HG03039 (cell line): Measurements from ENCODE around the gene WDR18.

Experiments
- ATAC-seq: cut with Tn5 transposase; IDR thresholded peaks from one replicate; pipeline ENCODE4 v1.9.1; 2021; ENCODE audit warnings: mild to moderate bottlenecking, moderate library complexity; ENCODE audit not compliant: unreplicated experiment

WDR18 gene

DNA sequence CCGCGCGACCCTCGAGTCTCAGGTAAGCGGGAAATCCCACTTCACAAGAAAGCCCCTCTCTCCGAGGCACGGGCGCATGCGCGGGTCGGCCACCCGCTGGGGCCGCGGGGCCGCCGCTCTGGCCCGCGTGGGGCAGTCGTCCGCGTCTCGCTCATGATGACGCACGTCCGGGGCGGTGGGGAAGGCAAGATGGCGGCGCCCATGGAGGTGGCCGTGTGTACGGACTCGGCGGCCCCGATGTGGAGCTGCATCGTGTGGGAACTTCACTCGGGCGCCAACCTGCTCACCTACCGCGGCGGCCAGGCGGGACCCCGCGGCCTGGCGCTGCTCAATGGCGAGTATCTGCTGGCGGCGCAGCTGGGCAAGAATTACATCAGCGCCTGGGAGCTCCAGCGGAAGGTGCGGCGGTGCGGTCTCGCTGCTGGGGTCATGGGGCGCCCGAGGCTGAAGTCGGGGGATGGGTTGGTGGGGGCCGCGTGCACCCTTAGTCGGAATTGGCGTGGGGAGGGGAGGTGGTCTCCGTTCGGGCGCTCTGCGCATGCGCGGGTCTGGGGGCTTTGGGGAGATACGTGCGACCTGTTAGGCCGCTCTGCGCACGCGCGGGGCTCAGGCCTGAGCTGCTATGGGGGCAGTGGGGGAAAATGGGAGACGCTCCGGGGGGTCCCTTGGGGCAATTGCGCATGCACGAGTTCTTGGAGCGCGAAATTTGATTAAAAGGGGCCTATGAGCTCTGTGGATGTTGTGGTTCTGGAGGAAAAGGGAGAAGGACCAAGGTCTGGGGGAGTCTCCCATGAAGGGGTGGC lies at the start of gene WDR18:
TSS of gene WDR18 (plus strand) at position 181 of the 803 bp plus-strand sequence. CDS start at position 190, 9 bp downstream.
- no peak for ATAC-seq

DNA sequence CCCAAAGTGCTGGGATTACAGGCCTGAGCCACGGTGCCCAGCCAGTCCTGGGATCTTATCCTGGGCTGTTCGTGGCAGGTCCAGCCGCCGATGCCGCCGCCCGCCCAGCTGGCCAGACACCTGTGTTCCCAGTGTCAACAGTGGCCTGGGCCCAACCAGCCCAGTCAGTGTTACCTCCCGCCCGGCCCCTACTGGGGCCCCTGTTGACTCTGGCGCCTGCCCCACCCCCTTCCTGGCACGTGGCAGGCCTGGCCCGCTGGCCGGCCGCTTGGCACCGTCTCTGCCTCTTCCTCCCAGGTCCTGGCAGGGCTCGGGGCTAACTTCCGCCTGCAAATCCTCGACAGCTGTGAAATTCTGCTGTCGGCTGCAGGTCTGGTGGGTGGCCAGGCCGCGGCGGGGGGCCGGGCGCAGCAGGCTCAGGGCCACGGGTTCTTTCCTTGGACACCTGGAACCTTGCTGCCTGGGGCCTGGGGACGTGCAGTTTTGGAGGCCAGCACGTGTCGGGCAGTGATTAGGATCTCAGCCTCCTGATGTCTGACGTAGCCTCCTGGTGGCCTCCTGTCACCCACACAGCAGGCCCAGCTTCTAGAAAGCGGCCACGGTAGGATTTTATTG lies 49.2 kb upstream of the WDR18 start:
- no peak for ATAC-seq

DNA sequence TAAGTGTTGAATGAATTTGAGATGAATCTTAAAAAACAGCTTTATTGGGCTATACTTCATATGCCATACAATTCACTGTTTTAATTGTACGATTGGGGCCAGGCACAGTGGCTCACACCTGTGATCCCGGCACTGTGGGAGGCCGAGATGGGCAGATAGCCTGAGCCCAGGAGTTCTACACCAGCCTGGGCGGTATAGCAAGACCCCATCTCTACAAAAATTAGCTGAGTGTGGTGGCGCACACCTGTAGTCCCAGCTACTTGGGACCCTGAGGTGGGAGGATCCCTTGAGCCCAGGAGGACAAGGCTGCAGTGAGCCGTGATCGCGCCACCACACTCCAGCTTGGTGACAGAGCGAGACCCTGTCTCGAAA lies 48.0 kb upstream of the WDR18 start:
- no peak for ATAC-seq

DNA sequence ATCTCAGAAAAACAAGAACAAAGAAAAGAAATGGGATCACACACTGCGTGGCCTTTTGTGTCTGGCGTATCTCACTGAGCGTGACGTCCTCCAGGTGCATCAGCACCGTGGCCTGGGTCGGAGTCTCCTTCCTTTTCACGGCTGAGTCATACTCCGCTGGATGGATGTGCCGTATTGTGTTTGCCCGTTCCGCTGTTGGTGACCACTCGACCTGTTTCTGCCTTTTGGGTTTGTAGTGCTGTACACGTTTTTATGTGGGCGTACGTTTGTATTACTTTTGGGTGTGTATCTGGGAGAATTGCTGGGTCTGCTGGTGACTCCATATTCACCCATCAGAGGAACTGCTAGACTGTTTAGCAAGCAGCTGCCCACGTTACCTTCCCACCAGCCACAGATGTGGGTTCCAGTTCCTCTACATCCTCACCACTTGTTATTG lies 46.9 kb upstream of the WDR18 start:
- no peak for ATAC-seq

GRCh38 chr19:938233-938923 lies 45.8 kb upstream of the WDR18 start:
- no peak for ATAC-seq

DNA sequence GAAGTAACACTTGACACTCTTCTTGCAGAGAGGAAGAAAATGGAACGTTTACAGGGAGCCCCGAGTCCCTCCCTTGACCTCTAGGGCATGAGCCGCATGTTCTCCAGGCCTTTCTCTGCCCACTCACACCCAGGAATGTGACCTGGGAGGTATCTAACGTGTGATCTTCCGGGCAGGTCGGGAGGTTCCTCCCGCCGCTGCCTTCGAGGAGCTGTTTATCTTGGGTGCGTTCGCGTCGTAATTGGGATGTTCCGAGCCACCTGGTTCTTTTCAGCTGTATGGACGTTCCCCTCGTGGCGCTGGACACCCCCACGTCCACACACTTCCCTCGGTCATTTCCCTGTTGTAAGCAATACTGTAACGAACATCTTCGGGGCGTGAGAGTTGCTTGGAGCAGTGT lies 44.7 kb upstream of the WDR18 start:
- no peak for ATAC-seq

- ATAC-seq = no peak
Observed at GRCh38 chr19:939922-940321, 44.2 kb upstream of the WDR18 start.

DNA sequence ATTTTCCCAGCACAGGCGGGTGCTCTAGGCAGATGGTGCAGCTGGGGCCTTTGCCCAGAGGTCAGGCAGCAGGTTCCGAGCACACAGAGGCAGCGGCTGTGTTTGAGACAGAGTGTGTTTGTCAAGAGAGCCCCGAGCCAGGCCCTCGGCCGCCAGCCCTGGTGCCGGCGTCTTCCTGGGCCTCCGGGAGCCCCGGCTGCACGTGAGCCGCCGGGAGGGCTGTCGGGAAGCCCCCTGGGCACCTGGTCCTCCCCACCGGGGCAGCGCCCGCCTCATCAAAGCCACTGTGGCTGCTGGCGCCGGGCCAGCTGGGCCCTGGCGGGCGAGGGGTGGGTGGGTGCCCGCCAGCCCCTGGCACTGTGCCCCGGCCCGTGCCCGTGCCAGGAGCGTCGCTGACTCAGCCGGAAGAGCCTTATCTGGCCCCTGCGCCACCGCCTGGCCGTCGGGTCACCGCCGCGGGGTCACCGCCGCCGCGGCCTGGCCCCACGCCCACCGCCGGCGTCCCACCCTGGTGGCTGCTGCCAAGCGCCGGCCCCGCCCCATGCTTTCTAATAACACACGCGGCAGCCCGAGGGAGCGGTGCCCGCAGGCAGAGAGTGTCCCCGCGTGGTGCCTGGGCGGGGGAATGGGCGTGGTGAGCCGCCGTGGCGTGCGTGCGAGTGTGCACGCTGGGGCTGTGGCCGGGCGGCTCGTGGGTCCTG lies 43.4 kb upstream of the WDR18 start:
- ATAC-seq = no peak

GRCh38 chr19:941292-942132 lies 42.6 kb upstream of the WDR18 start:
- ATAC-seq = no peak

- no peak for ATAC-seq
Observed at GRCh38 chr19:942133-942645, 42.0 kb upstream of the WDR18 start.

- no peak for ATAC-seq
Observed at GRCh38 chr19:943551-944170, 40.5 kb upstream of the WDR18 start.

DNA sequence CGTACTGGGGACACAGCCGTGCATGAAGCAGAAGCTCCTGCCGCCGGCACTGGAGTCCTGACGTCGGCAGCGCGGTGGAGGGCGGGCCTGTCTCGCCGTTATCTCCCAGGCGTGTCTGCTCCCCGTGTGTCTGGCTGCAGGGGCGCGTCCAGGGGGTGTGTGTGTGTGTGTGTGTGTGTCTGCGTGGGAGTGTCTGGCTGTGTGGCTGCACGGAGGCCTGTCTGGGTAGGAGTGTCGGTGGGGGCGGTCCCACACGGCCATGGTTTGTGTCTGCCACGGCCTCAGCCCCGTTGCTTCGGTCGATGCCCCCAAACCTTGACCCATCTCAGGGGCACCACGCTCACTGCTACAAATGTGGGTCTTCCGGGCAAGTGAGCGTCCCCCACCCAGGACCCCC lies 40.0 kb upstream of the WDR18 start:
- ATAC-seq = no peak

GRCh38 chr19:944663-945241 lies 39.4 kb upstream of the WDR18 start:
- ATAC-seq = no peak

DNA sequence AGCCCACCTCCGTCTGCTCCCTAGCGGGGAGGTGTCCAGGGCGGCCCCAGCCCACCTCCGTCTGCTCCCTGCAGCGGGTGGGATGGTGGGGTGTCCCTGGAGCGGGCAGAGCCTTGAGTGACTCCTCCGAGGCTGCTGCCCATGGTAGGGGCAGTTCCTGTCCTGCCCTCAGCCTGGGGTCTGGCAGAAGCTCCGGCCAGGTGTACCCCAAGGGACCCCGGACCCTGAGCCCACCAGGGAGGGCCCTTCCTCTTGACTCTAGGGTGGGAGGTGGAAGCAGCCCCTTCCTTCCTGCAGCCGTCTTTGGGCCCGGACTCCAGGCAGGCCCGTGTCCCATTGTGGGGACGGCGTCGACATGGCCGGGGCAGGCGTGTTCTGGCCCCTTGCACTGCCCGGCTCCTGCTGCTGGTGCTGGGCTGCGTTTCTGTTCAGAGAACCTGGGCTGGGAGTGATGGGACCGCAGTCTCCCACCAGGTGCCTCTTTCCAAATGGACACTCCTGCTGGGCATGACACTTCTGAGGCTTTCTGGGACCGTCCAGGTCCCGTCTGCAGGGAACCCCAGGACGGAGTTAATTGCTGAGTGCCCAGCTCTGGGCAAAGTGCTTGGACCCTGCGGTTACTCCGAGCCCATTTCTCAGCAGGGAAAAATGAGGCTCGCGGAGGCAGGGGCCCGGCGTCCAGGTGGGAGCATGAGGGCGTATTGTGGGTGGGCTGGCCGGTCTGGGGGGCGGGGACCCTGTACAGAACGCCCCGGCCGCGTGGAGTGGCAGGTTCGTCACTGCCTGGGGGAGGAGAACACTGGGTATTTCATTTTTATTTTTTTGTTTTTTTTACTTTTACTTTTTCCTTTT lies 38.5 kb upstream of the WDR18 start:
- no peak for ATAC-seq

- no peak for ATAC-seq
Observed at GRCh38 chr19:947090-947706, 36.9 kb upstream of the WDR18 start.

DNA sequence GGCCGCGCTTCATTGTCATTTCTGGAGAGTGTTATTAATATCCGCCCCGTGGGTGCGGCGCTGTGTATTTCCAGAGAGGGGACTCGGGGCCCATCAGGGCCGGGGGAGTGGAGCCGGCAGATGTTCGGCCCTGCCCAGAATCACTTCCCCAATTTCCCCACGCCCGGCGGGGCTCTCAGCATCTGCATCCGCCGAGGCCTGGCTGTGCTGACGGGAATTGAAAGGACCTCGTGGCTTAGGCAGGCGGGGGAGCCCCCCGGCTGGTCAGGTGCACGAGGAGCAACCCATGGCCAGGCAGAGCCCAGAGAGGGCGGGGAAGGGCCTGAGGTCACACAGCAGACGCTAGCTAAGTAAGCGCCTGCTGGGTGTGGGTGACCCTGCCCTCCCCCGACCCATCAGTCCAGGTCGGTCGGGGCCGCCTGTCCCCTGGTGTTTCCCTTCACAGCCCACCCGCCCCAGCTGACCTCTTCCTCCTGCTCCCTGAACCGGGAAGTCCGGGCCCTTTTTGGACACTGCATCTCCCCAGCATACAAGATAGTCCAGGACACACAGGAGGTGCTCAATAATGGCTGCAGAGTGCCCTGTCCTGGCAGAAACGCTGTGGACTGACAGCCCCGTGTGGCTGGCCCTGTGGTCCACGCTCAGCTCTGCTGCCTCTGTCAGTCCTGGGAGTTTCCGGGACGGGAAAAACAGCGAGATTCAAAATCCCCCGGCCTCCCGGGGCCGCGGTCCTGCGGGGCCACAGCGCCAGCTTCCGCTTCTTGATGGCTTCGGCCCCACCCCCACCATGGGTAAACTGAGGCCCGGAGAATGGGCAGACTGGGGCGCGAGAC lies 36.2 kb upstream of the WDR18 start:
- ATAC-seq = peak; percentile 67

GRCh38 chr19:948842-949496 lies 35.2 kb upstream of the WDR18 start:
- ATAC-seq = no peak
